ENCODE data around the gene CEL.
"Not testable (repeated sequence)": the region's sequence is repeated elsewhere in the genome, so short reads cannot be mapped to it uniquely, and the experiment has no call there.

DNA sequence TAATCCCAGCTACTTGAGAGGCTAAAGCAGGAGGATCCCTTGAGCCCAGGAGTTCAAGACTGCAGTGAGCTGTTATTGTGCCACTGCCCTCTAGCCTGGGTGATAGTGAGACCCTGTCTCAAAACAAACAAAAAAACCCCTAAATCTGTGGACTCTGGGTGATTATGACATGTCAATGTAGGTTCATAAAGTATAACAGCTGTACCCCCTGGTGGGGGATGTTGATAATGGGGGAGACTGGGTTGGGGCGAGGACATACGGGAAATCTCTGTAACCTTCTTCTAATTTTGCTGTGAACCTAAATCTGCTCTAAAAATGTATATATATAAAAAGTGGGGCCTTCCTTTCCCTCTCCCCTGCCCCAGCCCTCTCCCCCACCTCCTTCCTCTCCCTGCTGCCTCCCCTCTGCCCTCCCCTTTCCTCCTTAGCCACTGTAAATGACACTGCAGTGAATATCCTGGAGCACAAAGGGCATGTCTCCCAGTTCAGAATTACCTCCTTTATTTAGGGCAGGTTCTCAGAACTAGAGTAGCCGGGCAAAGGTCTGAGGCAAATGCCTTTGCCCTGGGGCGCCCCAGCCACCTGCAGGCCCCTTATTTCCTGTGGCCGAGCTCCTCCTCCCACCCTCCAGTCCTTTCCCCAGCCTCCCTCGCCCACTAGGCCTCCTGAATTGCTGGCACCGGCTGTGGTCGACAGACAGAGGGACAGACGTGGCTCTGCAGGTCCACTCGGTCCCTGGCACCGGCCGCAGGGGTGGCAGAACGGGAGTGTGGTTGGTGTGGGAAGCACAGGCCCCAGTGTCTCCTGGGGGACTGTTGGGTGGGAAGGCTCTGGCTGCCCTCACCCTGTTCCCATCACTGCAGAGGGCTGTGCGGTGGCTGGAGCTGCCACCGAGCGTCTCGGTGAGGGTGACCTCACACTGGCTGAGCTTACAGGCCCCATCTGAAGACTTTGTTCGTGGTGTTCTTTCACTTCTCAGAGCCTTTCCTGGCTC lies 19.3 kb downstream of the CEL start:
- TF ChIP-seq, protein P1, sequence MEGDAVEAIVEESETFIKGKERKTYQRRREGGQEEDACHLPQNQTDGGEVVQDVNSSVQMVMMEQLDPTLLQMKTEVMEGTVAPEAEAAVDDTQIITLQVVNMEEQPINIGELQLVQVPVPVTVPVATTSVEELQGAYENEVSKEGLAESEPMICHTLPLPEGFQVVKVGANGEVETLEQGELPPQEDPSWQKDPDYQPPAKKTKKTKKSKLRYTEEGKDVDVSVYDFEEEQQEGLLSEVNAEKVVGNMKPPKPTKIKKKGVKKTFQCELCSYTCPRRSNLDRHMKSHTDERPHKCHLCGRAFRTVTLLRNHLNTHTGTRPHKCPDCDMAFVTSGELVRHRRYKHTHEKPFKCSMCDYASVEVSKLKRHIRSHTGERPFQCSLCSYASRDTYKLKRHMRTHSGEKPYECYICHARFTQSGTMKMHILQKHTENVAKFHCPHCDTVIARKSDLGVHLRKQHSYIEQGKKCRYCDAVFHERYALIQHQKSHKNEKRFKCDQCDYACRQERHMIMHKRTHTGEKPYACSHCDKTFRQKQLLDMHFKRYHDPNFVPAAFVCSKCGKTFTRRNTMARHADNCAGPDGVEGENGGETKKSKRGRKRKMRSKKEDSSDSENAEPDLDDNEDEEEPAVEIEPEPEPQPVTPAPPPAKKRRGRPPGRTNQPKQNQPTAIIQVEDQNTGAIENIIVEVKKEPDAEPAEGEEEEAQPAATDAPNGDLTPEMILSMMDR (IDR thresholded peaks at IDR 0.05) = not testable (repeated sequence)
- not testable (repeated sequence) for TF ChIP-seq POLR2A (IDR thresholded peaks at IDR 0.05)
